ENCODE measurements around the gene HEATR3. TPM values are rescaled to one million over a fixed set of nuclear protein-coding genes. Genes with fewer than 3 reads are reported as not detected.

Gene HEATR3
- total and polyA plus RNA-seq, 2 of the 13 experiments (the other 11 are each of a cell fraction or from before 2014, with no cell fraction given): 22.4 to 52.4 TPM

- no peak overlapping the region for H3K4me3 ChIP-seq (replicated peaks in 1 of 3; ENCODE audit: insufficient read depth in 1 of 3, low read depth in 2 of 3, low read length in 3 of 3)
- peaks cover 14 to 63% of the 10 kb centered on the region in 2 experiments for H3K36me3 ChIP-seq (replicated peaks in 1 of 2; ENCODE audit: control insufficient read depth in 1 of 2, insufficient read depth in 2 of 2, low read length in 2 of 2)
- H3K4me1 ChIP-seq (ENCODE audit: insufficient read depth, low read length): no peaks in the 10 kb centered on the region
- DNase-seq (ENCODE audit: low spot score) (no peak), ATAC-seq (no peak), FAIRE-seq (no peak)
- ChIA-PET POLR2A (no interaction called here), CTCF (ENCODE audit: low intra/inter-chr PET ratio, low total read pairs) (no interaction called here)
- in situ Hi-C loops (cut with HindIII; ENCODE audit: extremely low pct_ligation_motif_present, low pct_unique_long_range_greater_than_20kb) (no loop called here), intact Hi-C loops (cut with micrococcal nuclease; ENCODE audit: unreplicated experiment) (no loop called here)
- no TSS peak for BruUV-seq (replicated peaks)
- no peaks in the 10 kb centered on the region for H3K79me2 ChIP-seq (ENCODE audit: insufficient read depth, low read length)
- H3K27ac ChIP-seq (ENCODE audit: extremely low read length, insufficient read depth, low read length): no peak overlapping the region
- 93% methylated on average over 5 of the region's 5 CpGs for WGBS (ENCODE audit: low lambda C conversion rate)
- no peak overlapping the region for H3K4me2 ChIP-seq (ENCODE audit: low read depth, low read length)
- no peaks in the 10 kb centered on the region for H4K20me1 ChIP-seq (ENCODE audit: insufficient read depth, low read length)
- no peak overlapping the region for H2AFZ ChIP-seq (ENCODE audit: low read length)
- peak; percentile 61 for TF ChIP-seq CEBPB (IDR thresholded peaks at IDR 0.05; ENCODE audit: borderline replicate concordance, low read depth, low read length)
- TF ChIP-seq RAD21 (CRISPR knock-in tag; IDR thresholded peaks at IDR 0.05): no peak
- no peak for TF ChIP-seq ZNF841 (CRISPR knock-in tag; IDR thresholded peaks at IDR 0.05; ENCODE audit: borderline replicate concordance)
- H3K9me3 ChIP-seq (ENCODE audit: low read length): no peaks in the 10 kb centered on the region
- no peaks in the 10 kb centered on the region for H3K27me3 ChIP-seq (ENCODE audit: control insufficient read depth in 1 of 2, insufficient read depth in 2 of 2, low read length in 2 of 2)
- no peak overlapping the region for H3K9ac ChIP-seq (ENCODE audit: insufficient read depth, low read depth, low read length)
Observed at GRCh38 chr16:50103764-50104163, 38.0 kb downstream of the HEATR3 start.

- H3K27ac ChIP-seq (ENCODE audit: extremely low read length, insufficient read depth, low read length): no peak overlapping the region
- CTCF ChIA-PET (ENCODE audit: low intra/inter-chr PET ratio, low total read pairs): no interaction called here
- TF ChIP-seq SSRP1 (CRISPR knock-in tag; IDR thresholded peaks at IDR 0.05): no peak
- TF ChIP-seq ZNF30 (CRISPR knock-in tag; IDR thresholded peaks at IDR 0.05): no peak
- no peak for TF ChIP-seq ZNF432 (CRISPR knock-in tag; IDR thresholded peaks at IDR 0.05; ENCODE audit: borderline replicate concordance)
- TF ChIP-seq FLYWCH1 (CRISPR knock-in tag; IDR thresholded peaks at IDR 0.05): no peak
- TF ChIP-seq SAFB2 (CRISPR knock-in tag; IDR thresholded peaks at IDR 0.05; ENCODE audit: borderline replicate concordance, low read depth): no peak
- no peak for TF ChIP-seq CEBPZ (IDR thresholded peaks at IDR 0.05; ENCODE audit: low read length)
- no peak for TF ChIP-seq ZBED4 (CRISPR knock-in tag; IDR thresholded peaks at IDR 0.05; ENCODE audit: borderline replicate concordance)
Observed at GRCh38 chr16:50114357-50115129, 48.8 kb downstream of the HEATR3 start.

More at GRCh38 chr16:50114357-50115129, 48.8 kb downstream of the HEATR3 start:
- Histone ChIP-seq H3K79me2 (ENCODE audit: insufficient read depth, low read length) (no peaks in the 10 kb centered on the region), H3K9me3 (ENCODE audit: low read length) (no peaks in the 10 kb centered on the region), H4K20me1 (ENCODE audit: insufficient read depth, low read length) (no peaks in the 10 kb centered on the region), H3K4me3 (replicated peaks in 1 of 3; ENCODE audit: insufficient read depth in 1 of 3, low read depth in 2 of 3, low read length in 3 of 3) (no peak overlapping the region), H3K36me3 (replicated peaks in 1 of 2; ENCODE audit: control insufficient read depth in 1 of 2, insufficient read depth in 2 of 2, low read length in 2 of 2) (no peaks in the 10 kb centered on the region), H3K4me2 (ENCODE audit: low read depth, low read length) (peak overlapping the region; percentile 0; the same call in 1 of the 2 replicates), H3K4me1 (ENCODE audit: insufficient read depth, low read length) (0 out of 2 replicates have a peak, but pooled peaks cover 5% of the 10 kb centered on the region), H3K27me3 (ENCODE audit: control insufficient read depth in 1 of 2, insufficient read depth in 2 of 2, low read length in 2 of 2) (no peaks in the 10 kb centered on the region), H3K9ac (ENCODE audit: insufficient read depth, low read depth, low read length) (no peak overlapping the region), H2AFZ (ENCODE audit: low read length) (no peak overlapping the region)
- BruUV-seq (replicated peaks): no TSS peak
- WGBS (ENCODE audit: low lambda C conversion rate): 45% methylated on average over 8 of the region's 8 CpGs
- in situ Hi-C loops (cut with HindIII; ENCODE audit: extremely low pct_ligation_motif_present, low pct_unique_long_range_greater_than_20kb): no loop called here
- FAIRE-seq (no peak), DNase-seq (ENCODE audit: low spot score) (no peak), ATAC-seq (peak; percentile 56)
- POLR2A ChIA-PET: no interaction called here
- intact Hi-C loops (cut with micrococcal nuclease; ENCODE audit: unreplicated experiment): no loop called here

Data from HepG2 (cell line).